ENCODE measurements around the gene MROH2A.
"Not testable (repeated sequence)": the region's sequence is repeated elsewhere in the genome, so short reads cannot be mapped to it uniquely, and the experiment has no call there.

The MROH2A gene

DNA sequence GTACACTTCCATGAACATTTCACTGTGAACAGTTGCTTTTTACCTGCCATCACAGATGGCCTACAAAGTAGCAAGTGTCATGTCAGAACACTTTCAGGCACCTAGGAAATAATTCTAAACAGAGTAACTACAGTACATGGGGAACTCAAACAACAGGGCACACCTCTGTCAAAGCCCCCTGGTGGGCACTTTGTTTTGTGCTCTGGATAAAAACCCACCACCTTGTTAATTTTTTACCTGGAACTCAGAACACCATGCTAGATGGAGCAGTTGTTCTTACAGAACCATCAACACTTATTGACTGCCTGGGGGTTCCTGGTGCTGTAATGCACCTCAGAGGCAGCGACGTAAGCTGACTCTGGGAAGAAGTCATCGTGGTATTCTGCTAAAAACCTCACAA, 87.7 kb downstream of the MROH2A start:
- no peak for DNase-seq

DNA sequence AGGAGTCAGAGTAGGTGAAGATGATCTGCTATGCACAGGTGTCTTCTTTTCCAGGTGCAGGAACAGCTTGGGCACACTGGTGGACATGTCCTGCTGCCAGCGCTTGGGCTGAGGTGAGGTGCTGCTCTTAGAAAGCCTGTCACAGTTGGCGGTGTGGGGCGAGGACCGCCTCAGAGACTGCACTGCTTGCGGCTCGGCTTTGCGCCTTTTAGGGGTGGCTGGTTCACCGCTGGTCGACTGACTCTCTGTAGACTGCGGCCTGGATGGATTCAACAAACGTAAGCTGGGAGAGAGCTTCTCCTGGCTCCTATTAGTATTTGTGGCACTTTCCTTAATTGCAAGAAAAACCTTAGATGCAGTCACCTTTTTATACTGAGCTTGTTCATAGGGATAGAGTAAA, 88.3 kb downstream of the MROH2A start:
- DNase-seq: no peak

DNA sequence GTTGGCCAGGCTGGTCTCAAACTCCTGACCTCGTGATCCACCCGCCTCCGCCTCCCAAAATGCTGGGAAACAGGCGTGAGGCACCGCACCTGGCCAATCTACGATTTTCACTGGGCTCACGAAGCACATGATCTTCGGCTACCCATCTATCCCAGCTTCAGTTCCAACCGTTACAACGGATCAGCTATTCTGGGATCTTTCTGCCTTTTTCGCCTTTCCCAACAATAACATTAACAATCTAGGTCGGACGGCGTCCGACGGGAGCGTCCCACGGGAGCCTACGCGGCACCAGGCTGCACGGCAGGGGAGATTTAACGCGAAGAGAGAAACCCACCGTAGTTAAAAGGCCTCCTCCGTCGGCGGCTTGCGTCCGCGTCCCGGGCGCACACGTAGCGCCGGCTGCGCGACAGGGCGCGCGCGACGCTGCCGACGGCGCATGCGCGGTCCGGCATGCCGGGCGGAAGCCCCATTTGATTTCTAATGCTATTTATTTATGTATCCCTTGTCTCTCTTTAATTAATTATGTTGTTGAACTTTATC, 89.9 kb downstream of the MROH2A start, which contains the start of gene MSL3B:
Gene MSL3B (minus strand): TSS at position 394 of the 540 bp plus-strand sequence.
- no peak for DNase-seq

DNA sequence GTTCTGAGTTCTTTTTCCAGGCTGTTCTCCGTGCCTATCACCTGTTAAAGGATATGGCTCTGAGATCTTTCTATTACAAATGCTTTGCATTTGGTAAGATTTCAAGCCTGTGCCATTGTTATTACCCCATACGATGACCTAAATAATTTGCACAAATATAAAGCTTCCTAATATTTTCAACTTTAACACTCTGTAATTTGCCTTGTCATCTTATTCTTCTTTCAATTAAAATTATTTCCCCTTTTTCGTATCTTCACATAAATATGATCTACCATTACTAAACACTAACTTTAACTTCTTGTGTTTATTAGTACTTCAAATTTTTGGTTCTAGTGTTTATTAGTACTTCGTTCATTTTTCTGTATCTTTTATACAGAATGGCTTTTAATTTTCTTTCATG, 93.3 kb downstream of the MROH2A start:
- DNase-seq: no peak

DNA sequence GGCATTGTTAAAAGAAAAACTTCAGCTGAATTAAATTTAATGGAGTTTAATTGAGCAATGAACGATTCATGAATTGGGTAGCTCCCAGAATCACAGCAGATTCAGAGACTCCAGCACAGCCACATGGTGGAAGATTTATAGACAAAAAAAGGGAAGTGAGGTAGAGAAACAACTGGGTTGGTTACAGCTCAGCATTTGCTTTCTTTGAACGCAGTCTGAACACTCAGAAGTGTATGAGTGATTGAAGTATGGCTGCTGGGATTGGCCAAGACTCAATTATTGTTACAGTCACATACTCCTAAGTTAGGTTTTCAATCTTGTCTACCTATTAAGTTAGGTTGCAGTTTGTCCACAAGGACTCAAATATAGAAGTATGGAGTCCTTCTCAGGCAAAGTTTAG, 94.0 kb downstream of the MROH2A start:
- not testable (repeated sequence) for DNase-seq

DNA sequence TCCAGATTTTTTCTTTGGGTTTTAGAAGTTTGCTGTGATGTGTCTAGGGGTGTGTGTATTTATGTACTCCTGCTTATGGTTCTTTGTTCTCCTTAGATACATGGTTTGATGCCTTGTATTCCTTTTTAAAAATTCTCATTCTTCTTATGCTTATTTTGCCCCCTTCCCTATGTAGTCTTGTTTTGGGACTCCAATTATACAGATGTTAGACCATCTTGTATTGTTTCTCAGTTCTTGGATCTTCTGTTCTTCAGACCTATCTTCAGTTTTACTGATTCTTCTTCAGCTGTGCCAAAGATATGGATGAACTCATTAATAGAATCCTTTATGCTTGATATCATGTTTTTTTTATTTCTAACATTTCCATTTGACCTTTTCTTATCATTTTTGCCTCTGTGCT, 104.2 kb downstream of the MROH2A start:
- no peak for DNase-seq

Measured in cerebellar nuclear complex (tissue), 1 donor.